GM19193 (cell line): ENCODE measurements around the gene SYT1.

Experiments used
- POLR2A ChIP-seq: IDR thresholded peaks from 4 replicates; pipeline ENCODE4 v1.6.1; 2011; ENCODE audit not compliant: insufficient read depth, insufficient read length; ENCODE audit errors: extremely low read depth

SYT1 gene

GRCh38 chr12:79367032-79367589 lies 502.5 kb downstream of the SYT1 start:
- TF ChIP-seq POLR2A, result no peak

- no peak for TF ChIP-seq POLR2A
Observed at GRCh38 chr12:79370021-79370420, 505.4 kb downstream of the SYT1 start.

DNA sequence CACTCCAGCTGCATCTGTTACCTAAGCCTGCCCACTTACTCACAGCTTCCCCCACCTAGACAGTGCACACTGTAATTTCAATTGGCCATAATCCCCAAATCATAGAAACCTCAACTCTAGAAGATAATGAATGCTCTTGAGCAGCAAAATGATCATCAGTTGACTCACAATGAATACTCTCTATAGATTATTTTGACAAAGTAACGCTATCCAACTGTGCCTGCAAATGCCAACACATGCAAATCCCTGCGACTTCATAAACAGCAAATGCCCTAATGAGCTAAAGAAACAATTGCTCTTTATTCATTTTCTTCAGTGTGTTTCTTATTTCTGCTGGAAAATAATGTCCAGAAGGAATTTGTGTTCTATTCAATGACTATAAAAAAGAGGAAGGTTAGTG lies 506.7 kb downstream of the SYT1 start:
- no peak for TF ChIP-seq POLR2A

GRCh38 chr12:79373896-79374499 lies 509.4 kb downstream of the SYT1 start:
- no peak for TF ChIP-seq POLR2A

DNA sequence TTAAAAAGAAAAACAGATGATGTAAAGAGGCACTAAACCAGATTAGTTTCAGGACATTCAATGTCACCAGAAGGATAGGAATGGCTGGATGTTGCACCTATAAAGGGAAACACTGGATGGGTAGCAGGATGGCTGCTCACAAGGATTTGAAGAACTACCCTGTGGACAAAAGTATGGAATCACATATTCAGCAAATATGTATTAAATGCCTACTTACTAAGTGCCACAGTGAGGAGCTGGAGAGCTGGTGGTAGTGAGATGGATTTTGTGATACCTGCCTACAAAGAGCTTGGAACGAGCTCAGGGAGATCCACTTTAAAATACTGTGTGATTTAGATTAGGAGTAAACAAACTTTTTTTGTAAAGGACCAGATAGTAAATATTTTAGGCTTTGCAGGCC lies 510.0 kb downstream of the SYT1 start:
- TF ChIP-seq POLR2A, result no peak

GRCh38 chr12:79375050-79375449 lies 510.5 kb downstream of the SYT1 start:
- TF ChIP-seq POLR2A, result no peak

DNA sequence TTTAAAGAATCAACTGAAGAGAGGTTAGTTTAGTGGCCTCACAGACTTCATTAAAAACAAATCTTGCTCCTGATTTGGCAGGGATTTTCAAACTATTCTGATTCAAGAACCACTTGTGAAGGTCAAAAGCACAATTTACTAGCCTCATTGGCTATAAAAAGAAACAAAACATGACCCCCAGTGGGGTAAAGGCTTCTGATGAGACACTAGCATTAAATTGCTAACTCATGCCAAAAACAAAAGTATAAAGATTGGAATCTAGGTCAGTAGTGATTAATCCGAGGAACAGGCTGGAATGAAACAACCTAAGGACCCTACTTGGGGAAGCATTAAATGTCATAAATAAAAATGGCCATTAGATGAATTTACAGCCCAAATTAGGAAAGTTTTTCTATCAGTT lies 513.9 kb downstream of the SYT1 start:
- no peak for TF ChIP-seq POLR2A

DNA sequence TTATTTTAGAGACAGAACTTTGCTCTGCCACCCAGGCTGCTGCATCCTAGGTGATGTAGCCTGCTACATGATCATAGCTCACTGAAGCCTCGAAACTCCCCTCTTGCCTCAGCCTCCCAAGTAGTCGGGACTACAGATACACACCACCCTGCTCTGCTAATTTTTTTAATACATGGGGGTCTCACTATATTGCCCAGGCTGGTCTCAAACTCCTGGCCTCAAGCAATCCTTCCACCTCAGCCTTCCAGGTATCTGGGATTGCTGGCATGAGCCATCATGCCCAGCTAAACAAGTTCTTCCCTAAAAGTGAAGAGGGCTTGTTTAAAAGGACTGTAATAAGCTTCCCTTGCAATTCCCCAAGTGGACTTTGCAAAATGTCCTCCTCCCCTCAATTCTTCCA lies 515.8 kb downstream of the SYT1 start:
- TF ChIP-seq POLR2A, result no peak

- no peak for TF ChIP-seq POLR2A
Observed at GRCh38 chr12:79381248-79382208, 517.0 kb downstream of the SYT1 start.

DNA sequence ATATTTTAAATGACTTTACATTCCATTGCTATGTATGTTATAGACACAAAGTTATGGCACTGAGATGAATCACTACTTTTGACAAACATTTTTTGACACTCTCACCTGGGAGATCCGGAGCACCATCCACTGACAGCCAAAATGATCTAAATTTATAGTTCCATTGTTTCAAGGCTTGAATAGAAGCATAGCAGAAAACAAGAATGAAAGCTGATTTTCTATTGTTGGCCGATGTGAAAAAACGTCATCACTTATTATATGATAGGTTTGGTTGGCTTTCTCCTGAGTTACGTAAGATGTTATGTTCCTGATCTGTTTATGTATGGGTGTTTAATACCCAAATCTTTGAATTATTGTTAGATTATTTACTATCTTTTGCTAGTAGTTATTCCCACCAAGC lies 520.0 kb downstream of the SYT1 start:
- TF ChIP-seq POLR2A, result no peak

- no peak for TF ChIP-seq POLR2A
Observed at GRCh38 chr12:79388011-79388410, 523.4 kb downstream of the SYT1 start.

GRCh38 chr12:79393842-79394241 lies 529.3 kb downstream of the SYT1 start:
- TF ChIP-seq POLR2A, result no peak

- no peak for TF ChIP-seq POLR2A
Observed at GRCh38 chr12:79397609-79398008, 533.0 kb downstream of the SYT1 start.

DNA sequence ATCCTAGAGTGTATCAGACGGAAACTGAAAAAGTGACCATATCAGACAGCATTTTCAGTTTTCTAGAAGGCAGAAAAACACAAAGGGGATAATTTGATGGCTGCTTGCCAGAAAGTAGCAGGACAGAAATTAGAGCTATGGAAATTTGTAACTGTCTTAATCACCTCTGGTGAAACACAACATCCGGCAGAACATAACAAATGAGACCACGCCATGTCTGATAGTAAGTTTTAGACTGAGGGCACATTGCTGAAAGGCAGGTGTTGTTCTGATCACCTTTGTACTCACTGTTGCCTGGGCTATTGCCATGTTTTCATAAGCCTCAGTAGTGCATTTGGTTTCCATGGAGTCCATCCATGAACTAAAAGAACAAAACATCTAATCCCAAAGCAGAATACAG lies 535.9 kb downstream of the SYT1 start:
- no peak for TF ChIP-seq POLR2A

DNA sequence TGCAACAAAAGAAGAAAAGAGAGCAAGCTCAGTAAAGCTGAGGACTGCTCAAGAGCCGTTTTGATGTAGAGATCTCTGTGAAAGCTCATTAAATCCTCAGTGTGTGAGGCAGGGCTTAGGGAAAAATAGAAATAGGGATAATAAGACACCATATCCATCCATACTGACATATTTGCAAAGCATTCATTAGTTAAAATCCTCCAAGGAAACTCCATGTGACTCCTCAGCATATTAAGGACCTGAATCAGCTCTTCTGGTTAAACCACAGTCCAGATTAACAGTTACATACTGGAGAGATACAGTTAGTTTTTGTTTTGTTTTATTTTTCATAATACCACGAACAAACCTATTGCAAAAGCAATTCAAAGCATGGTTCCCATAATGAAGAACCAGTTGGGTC lies 538.0 kb downstream of the SYT1 start:
- TF ChIP-seq POLR2A, result no peak

DNA sequence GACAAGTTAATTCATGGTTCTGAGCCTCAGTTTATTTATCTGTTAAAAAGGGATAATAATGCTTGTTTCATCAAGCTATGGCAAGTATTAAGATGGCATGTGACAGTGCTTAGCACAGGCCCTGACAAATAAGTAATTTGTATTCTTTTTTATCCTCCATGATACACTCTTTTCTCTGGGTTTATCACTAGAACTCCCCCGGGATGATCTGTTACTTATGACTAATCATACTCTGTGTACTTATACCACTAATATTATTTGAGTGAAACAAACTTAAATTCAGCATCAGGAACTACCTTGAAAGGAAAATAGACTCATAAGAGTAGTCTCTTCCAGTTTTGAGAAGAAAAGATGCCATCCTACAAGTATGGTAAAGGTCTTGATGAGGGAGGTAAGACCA lies 542.4 kb downstream of the SYT1 start:
- TF ChIP-seq POLR2A, result no peak
